AG09319 (cell line): ENCODE results near the gene TRIM38.
A peak's percentile ranks its signal among the peaks of the same experiment; 100 is the strongest.
"Not testable (repeated sequence)": the region's sequence is repeated elsewhere in the genome, so short reads cannot be mapped to it uniquely, and the experiment has no call there.

ENCODE experiments used
- DNase-seq: peaks from one replicate; pipeline ENCODE4 v3.0.0-alpha.2; 2010; ENCODE audit warnings: low read depth; ENCODE audit errors: extremely low read depth
- CTCF ChIP-seq: IDR thresholded peaks from 2 replicates; pipeline ENCODE4 v1.5.1; 2011; ENCODE audit warnings: low read depth, mild to moderate bottlenecking, inconsistent platforms, low read length, moderate library complexity

Gene TRIM38

GRCh38 chr6:25921525-25922203 is 40.9 kb upstream of the TRIM38 start:
- TF ChIP-seq CTCF, result no peak
- no peak for DNase-seq

- no peak for TF ChIP-seq CTCF
- peak; percentile 34 for DNase-seq
These were observed 40.3 kb upstream of the TRIM38 start for GRCh38 chr6:25922301-25922700.

- DNase-seq, result no peak
These were observed 36.7 kb upstream of the TRIM38 start for GRCh38 chr6:25925876-25926275.

GRCh38 chr6:25927178-25927577 is 35.4 kb upstream of the TRIM38 start:
- no peak for TF ChIP-seq CTCF

More at GRCh38 chr6:25925876-25926275, 36.7 kb upstream of the TRIM38 start:
- TF ChIP-seq CTCF, result no peak

GRCh38 chr6:25927756-25928216 is 34.8 kb upstream of the TRIM38 start:
- TF ChIP-seq CTCF, result no peak
- peak; percentile 16 for DNase-seq

More at GRCh38 chr6:25927178-25927577, 35.4 kb upstream of the TRIM38 start:
- DNase-seq, result no peak

- TF ChIP-seq CTCF, result no peak
- DNase-seq, result no peak
These were observed 33.9 kb upstream of the TRIM38 start for GRCh38 chr6:25928562-25929324.

- DNase-seq, result not testable (repeated sequence)
These were observed 32.8 kb upstream of the TRIM38 start for GRCh38 chr6:25929785-25930184.
